HG03175 (cell line): ENCODE results near the gene FYN.
"Not testable (repeated sequence)": the region's sequence is repeated elsewhere in the genome, so short reads cannot be mapped to it uniquely, and the experiment has no call there.

Source experiments
- ATAC-seq: cut with Tn5 transposase; IDR thresholded peaks from one replicate; pipeline ENCODE4 v1.9.1; 2021; ENCODE audit warnings: mild to moderate bottlenecking, moderate library complexity; ENCODE audit not compliant: unreplicated experiment

Gene FYN

DNA sequence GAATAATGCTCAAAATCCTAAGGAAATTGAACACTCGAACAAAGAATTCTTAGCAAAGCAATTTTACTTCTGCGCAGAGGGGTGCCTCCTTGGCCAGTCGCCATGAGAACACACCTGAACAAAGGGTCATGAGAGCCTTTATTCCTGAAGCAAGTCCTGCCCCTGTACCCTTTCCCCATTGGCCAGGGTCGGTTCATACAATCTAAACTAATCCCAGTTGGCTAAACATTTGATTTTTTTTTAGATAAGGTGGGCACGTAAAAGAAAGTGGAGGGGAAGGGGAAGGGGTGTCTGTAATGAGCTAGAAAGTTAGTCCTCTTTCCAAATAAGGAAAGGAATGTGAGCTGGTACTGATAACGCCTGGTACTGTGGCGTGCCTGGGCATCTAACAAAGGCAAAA lies 37.9 kb downstream of the FYN start:
- ATAC-seq = not testable (repeated sequence)

DNA sequence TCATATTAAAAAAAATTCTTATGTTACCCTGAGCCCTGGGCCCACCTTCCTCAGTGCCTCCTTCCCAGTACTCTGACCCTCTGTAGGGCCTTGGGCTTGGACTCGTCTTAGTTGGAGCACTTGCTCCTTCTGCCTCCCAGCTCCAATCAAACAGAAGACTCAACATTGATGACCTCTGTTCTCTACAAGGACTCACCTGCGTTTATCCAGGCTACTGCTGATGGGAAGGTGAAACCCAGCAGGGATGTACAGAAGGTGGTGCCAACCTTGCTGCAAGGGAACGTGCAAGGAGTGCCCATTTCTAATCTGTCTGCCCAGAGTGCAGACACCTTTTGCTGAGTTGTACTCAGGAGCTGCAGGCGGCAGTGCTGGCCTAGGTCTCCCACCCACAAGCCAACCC lies 38.9 kb downstream of the FYN start:
- no peak for ATAC-seq

DNA sequence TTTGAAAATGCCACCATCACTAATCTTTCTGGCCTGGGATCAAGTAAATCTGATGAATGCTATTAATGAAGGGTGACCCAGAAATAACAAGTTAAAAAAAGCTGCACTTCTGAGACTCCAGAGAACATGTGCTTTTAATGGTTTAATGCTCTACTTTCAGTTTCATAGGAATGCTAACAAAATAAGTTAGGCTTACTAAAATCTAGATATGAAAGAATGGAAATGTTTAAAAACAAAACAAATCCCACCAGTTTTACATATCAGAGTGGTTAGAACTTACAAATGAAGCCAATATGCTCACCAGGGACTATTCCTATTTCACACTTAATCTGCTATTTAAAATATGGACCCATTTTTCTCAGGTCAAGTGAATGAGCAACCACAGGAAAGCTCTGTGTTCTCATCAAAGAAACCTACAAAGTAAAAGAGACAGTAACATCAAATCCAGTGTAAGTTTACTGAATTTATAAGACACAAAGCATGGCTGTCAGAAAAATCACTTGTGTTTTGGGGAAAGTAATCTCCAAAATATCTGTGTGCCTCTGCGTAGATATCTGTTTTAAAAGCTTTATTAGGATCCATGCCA lies 40.3 kb downstream of the FYN start:
- no peak for ATAC-seq

DNA sequence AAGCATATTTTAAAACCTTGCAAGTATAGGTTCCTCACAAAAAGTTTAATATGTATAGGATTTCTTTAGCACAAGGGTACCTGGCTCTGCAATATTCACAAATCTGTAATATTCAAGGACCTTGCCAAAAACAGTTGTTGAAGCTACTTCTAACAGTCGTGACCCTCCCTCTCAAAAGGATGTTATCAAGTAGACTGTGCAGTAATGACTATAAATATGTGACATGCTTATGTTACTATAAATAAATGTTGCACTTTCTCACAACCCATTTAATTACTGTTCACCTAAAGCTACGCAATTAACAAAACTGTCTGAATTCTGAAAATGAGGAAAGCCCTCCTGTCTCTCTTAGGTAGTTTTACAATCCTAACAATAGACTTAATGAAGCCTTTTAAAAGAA lies 41.8 kb downstream of the FYN start:
- no peak for ATAC-seq

DNA sequence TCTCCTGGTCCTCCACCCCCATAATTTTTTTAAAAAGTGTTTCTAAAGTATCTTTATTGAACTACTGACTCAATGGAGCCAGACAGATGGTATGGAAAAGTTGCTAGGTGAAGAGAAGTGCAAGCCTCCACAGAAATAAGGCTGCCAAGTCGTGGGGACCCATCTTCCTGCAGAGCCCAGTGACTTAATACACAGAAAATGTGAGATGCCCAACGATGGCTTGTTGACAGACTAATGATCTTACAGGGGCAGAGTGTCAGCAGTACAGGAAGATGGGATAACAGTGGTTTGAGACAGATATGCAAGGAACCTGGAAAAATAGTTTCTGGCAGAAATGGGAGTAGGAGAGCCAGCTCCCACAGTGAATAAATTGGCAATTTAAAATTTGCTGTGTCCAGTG lies 43.3 kb downstream of the FYN start:
- no peak for ATAC-seq

DNA sequence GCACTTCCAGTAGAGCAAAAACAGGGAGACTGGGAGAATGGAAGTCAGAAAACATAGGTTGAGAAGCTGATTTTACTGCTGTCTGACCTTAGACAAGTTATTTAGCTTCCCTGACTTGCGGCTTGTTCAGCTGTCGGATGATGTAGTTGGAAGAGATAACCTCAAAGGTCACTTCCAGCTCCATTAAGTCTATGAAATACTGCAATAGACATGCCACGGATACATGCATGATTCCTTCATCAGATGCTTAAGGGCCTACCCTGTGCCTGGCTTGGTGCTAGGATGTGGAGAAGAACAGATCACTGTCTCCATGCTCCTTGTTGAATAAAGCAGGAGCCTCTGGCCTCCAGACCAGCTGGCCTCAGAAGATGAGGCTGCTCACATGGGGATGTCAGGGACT lies 43.7 kb downstream of the FYN start:
- no peak for ATAC-seq

DNA sequence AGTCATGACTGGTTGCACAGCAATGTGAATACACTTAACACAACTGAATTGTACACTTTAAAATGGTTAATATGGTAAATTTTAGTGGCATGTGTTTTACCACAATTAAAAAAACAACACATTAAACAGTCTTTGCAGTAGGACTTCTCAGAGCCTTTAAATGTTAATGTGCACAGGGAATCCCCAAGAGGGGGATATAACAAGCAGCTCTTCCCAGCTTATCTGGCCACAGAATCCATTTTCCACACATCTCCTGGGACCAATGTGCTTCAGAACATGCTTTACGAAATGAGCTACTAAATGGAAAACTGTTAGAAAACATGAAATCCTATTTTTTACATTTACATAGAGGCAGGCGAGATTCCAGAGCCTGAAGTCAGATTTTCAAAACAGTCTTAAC lies 44.4 kb downstream of the FYN start:
- ATAC-seq = no peak

DNA sequence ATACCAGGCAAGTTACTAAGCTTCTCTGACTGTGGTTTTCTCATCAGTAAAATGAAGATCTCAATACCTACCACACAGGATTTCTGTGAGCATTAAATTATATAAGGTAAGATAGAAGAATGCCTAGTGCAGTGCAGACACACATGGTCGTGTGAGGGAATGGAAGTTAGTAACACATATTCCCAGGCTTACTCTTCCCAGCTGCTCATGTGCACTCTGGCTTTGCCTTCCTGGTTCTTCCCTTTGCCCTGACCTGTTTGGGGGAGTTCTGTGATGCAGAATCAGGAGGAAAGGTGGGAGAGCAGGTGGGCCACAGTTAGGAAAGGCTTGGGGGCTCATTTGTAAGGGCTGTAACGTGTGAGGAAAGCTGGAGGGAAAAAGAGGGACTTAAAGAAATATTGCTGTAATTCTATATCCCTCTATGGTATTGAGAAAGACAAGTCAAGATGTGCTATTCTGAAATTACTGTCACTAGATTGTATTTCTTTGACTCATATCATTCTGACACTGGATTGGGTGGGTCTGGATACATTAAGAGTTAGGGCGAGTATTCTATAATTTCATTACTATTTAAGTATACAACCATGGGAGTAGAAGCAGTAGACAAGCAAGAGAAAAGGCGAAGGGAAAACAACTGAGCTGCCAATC lies 47.7 kb downstream of the FYN start:
- ATAC-seq = no peak

DNA sequence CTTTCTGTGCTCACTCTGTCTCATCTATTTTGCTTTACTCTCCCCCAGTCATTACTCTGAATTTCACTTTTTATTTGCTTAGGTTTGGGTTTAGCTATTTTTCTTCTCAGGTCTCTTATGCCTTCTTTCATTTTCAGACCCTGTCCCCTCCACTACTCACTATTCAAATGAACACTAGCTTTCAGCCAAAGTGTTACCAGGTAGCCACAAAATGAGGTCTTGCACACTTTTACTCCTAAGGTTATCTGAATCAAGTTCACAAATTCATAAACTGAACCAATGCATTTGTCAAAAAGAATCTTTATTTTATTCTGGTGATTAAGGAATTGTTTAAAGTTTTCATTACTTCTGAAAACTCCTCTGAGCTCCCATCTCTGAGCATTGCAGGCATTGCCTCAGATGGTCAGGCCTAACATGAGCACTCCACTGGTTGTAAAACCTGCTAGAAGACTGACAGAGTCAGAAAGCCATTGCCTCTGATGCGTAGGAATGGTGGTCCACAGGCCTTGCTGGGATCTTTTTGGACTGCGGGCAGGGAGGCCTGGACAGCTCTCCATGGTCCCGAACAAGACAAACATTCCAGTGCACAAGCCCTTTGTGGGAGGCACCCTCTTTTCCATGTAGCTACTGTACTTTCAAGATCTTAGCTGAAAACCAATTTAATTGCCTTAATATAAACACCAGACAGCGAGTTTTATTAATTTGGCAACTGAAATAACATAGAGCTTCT lies 48.5 kb downstream of the FYN start:
- ATAC-seq = peak; percentile 87

DNA sequence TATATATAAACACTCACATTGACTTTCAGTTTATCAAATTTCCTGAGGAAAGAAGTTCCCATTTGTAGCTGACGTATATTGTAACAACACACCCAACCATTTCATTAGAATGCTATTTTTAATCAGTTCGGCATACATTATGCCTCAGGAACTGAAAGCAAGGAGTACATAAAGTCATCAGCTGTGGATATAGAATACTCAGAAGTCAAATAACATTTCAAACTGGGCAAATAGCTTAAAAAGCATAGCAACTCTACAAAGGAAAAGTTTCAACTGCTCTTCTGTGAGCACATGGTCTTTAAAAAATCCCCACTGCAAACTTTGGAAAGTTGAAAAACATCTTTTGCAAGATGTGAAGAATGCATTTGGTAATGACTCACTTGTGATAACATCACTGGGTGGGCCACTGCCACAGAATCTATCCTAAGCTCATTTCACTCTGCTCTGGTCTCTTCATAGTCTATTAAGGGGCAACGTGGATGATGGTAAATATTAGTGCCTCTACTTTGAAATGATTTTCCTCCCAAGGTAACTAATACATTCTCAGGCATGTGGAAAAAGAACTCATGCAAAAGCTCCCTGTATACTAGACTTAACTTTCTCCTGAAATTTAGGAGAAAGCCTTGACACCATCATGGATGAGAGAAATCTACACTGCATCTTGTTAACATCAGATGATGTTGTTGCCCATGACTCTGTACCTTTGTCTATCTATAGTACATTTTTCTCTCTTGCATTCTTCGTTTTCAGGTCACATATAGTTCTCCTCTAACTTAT lies 49.2 kb downstream of the FYN start:
- peak; percentile 25 for ATAC-seq

DNA sequence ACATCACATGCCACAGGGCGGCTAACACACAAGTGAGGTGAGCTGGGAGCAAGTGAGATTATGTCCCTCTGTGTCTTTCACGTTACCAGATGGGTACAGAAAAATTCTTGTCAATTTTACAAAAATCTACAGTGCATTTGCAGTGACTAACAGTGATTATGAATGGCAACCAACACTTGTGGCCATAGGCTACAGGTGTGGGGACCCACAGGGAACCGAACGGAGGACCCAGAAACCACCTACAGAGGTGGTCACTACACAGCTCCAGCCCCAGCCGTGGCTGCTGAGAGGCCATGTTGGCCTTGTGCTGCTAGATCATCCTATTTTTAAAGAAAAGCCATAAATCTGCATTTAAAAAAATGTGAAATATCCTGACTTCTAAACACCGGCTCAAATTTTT lies 50.2 kb downstream of the FYN start:
- no peak for ATAC-seq

DNA sequence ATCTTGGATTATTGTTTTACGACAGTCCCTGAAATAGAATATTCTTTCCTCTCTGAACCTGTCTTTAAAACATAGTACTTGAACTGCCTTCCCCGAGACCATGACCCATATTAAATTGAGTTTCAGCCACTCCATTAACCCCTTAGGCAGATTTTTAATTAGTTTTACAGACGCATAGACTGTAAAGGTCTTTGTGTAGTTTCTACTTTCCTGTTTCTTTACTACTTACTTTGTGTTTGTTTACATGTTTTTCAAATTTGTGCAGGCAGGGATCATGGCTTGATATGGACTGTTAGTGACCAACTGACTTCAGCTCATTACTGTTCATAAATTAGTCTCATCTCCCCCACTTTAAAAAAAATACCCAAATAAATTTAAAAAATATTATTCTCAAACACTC lies 53.8 kb downstream of the FYN start:
- no peak for ATAC-seq

DNA sequence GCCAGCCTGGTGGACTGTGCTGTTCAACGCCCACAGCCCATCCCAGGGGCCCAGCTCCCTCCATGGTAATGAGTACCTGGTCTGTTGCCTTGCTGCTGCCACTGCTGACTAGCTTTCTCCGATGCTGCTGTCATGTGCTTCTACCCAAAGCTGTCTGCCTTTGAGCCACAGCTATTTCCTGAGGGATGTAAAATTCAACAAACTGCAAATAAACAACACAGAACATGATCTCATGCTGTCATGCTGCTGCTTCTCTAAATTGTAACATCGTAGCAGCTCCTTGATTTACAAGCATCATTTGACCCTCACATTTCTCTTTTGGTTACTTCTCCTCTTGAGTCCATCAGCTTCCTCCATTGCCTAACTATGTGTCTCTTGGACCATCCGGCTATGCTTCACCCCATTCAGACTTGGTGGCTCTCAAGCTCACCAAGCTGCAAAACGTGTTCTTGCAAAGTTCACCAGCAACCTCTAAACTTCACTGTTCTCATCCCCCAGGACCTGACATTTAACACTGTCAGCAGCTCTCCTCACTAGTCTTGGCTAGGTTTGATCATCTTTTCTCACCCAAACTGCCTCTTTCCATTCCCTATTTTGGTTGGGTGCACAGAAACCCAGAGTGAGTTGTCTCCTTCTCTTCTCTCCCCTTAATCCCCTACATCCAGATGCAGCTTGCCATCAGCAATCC lies 54.6 kb downstream of the FYN start:
- ATAC-seq = no peak

DNA sequence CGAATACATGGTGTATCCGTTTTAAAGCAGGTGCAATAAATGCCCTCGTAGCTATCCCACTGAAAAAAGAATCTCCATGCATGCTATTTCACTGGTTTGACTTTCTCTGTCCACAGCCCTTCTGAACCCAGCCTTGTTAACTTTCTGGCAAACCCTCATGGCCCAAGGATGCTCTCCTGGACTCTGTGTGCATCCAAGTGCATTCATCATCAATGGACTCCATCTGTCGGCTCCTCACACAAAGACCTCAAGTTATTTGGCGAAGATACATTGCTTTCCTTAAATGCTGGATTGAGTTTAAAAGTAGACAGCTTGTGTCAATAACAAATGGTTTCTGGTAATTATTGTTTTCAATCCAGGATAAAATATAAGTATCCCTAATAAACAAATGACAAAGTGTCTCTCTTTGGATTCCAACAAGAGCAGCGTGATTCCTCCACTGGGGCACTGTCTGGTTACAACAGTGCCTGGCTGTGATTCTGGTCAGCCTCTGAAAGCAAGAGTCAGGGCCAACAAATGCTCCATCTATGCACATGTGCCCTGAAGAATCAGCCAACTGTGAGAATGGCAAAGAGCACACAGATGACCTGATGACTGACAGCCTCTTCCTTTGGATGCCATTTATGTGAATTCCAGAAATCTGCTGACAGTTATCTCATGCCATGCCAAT lies 55.7 kb downstream of the FYN start:
- no peak for ATAC-seq

DNA sequence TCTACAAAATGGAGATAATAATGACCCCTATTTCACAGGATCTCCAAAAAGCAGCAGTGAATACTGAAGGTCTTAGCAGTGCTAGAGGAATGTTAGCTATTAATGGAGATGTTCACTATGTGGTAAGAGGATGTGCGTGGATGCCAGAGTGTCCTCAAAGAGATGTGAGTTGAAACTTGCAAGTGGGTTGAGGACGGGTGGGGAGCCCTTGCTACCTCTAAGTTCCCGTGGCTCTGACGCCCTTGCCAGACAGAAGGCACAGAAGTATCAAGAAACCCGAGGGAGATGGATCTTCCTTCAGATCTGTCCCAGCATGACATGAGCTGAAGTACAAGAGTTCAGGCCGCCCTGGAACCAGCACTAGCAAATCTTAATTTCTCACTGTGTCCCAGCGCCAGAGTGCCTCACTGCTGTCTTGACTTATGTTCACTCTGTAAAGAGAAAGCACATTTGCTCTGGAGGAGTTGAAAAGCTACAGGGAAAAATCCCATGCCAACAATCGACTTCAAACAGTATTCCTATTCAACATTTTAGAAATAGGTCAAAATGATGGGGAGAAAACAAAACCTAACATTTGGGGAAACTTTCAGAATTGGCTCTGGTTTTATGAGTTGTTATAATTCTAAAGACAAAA lies 59.5 kb downstream of the FYN start:
- ATAC-seq = no peak

DNA sequence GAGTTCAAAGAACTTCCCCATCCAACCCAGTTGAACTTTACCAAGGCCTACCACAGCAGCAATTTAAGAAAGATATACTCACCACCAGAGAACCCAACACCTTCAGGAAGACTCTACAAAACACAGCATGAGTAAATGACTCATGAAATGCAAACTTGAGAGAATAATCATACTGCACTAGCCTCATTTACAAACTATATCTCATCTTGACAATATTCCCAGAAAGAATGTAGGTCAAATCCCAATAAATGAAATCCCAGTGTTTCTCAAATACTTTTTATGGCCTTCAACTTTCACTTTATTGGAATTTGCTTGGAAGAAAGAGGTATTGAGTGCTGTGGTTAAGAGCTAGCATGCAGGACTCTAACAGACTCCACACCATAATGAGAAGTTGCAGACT lies 60.0 kb downstream of the FYN start:
- ATAC-seq = no peak

DNA sequence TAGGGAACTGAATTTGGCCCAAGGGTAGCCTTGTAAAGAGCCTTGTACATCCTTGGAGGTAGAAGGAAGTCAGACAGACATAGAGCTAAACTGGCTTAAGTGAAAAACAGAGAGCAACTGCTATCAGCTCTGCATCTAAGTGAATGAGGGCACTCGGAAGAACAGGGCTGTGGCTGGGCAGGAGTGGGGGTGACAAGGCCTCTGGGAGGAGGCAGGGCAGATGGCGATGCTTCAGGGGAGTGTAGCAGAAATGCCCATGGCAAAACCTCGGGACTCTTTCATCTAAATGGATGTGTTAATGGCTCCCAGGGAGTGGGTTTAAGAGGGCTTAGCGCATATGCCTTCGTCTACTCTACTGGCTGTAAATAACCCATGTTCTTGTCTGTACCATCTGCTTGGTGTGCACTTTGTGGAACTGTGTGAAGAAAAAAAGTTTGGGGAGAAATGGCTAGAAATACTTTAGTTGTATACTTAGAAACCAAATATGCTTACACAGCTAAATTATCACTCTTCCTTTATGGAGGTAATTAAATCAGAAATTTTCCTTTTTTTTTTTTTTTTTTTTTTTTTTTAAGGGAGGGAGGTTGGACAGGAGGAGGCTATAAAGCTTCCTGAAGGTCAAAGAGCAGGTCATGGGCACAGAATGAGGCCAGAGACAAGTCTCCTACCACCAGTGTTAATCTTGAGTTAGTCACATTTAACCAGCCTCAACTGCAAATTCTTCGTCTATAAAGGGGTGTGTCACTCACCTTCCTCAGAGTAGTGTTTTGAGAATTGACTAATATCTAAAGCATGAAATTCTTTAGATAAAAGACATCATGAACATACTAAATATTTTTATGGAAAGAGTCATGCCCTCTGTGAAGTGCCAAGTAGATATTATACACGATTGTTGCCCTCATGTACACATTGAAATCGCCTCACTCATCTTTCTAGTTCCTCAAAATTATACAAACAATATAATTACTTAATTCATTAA lies 60.9 kb downstream of the FYN start:
- ATAC-seq = no peak

DNA sequence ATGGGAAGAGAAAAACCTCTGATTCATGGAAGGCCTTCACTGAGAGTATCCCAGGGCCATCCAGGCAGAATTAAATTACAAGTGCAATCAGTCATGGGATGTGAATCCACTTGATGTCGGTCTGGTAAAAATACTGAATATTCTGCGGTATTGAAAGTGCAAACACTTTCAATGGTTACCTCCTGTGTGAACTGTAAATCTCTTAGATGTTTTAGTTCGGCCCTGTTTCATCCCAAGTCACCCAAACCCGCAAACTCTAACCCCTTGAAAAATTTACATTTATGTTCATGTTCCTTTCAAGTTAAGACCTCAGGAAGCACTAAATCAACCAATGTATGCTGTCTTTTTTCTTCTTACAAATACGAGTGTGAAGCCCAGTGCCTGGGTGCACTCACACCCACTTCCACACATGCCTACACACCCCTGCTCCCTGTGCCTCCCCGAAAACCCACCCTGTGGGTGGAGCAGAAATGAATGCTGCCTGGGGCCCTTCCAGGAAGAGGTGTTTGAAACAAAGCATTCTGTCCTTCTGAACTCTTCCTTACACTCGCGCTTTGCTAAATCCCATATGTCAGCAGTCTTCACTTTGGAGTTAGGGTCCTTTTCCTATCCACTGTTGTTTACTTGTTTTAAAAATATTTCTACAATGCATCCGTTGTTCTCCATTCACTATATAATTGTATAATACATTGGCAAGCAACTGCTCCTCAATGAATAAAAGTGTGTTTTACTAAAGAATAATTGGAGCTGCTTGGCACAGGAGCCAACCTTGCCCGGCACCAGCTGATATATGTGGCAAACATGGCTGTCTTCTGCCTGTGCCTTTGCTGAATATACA lies 62.7 kb downstream of the FYN start:
- ATAC-seq = no peak
